SK-N-SH (cell line): ENCODE results near the gene TLE6. TPM values are rescaled to one million over a fixed set of nuclear protein-coding genes. Genes with fewer than 3 reads are reported as not detected.

Source experiments
- CTCF ChIA-PET: fragments of 300-600, 350-600 bp; formaldehyde crosslinking; extraction: SDS; loops from one replicate; lab custom pipeline; 2021; lab: Yijun Ruan, JAX
- POLR2A ChIA-PET: fragments of 350-600 bp; sonication (Branson Sonifier 250); formaldehyde crosslinking; extraction: SDS; loops from one replicate; lab custom pipeline; 2020; ENCODE audit warnings: antibody characterized with exemption, inconsistent platforms; lab: Yijun Ruan, JAX
- DNase-seq: peaks from one replicate; pipeline ENCODE4 v3.0.0; 2012
- H2AFZ ChIP-seq: fragments of 200-600 bp; sonication (generic); 2 replicates; pipeline ENCODE4 v1.8.1; 2016; ENCODE audit warnings: antibody characterized with exemption, mild to moderate bottlenecking, low read depth
- H3F3A ChIP-seq: fragments of 200-600 bp; sonication (generic); replicated peaks from 2 replicates; pipeline ENCODE3; 2016; ENCODE audit warnings: antibody characterized with exemption, mild to moderate bottlenecking; ENCODE audit not compliant: insufficient read depth
- H3K27ac ChIP-seq, 2 experiments: fragments of 200-500 bp in 1 of 2; fragments of 200-600 bp in 1 of 2; sonication (Bioruptor generic) in 1 of 2; sonication (generic), shearing (Covaris generic) in 1 of 2; 2 replicates each; pipeline versions ENCODE4 v1.5.1 to v1.6.1; 2014 to 2016; ENCODE audit warnings: low read depth in 2 of 2, inconsistent platforms in 1 of 2, low read length in 1 of 2, mild to moderate bottlenecking in 1 of 2, mixed read lengths in 1 of 2
- H3K27me3 ChIP-seq: fragments of 200-600 bp; sonication (generic), shearing (Covaris generic); 2 replicates; pipeline ENCODE4 v1.6.1; 2016; ENCODE audit warnings: mixed run types; ENCODE audit not compliant: insufficient read depth
- H3K36me3 ChIP-seq, 2 experiments: fragments of 200-500 bp in 1 of 2; fragments of 200-600 bp in 1 of 2; sonication (Bioruptor generic) in 1 of 2; sonication (generic) in 1 of 2; replicated peaks in 1 of 2; 2 replicates each; pipeline versions ENCODE3 to v1.5.1; 2014 to 2016; ENCODE audit warnings: low read length in 1 of 2, mild to moderate bottlenecking in 1 of 2; ENCODE audit not compliant: insufficient read depth in 2 of 2, control insufficient read depth in 1 of 2
- H3K4me1 ChIP-seq, 2 experiments: fragments of 200-500 bp in 1 of 2; fragments of 200-600 bp in 1 of 2; sonication (Bioruptor generic) in 1 of 2; sonication (generic), shearing (Covaris generic) in 1 of 2; 2 replicates each; pipeline versions ENCODE4 v1.5.1 to v1.6.1; 2014 to 2016; ENCODE audit warnings: low read depth in 1 of 2, low read length in 1 of 2, mixed run types in 1 of 2; ENCODE audit not compliant: insufficient read depth in 2 of 2, control insufficient read depth in 1 of 2
- H3K4me2 ChIP-seq: fragments of 200-600 bp; sonication (generic), shearing (Covaris generic); 2 replicates; pipeline ENCODE4 v1.6.1; 2017; ENCODE audit warnings: mixed run types
- H3K4me3 ChIP-seq, 2 experiments: fragments of 200-500 bp in 1 of 2; fragments of 200-600 bp in 1 of 2; sonication (Bioruptor generic) in 1 of 2; sonication (generic), shearing (Covaris generic) in 1 of 2; 2 replicates each; pipeline versions ENCODE4 v1.5.1 to v1.8.1; 2014 to 2016; ENCODE audit warnings: low read depth in 2 of 2, inconsistent platforms in 1 of 2, low read length in 1 of 2, mild to moderate bottlenecking in 1 of 2, mixed read lengths in 1 of 2, moderate library complexity in 1 of 2
- H3K79me2 ChIP-seq: fragments of 200-600 bp; sonication (generic); 2 replicates; pipeline ENCODE4 v1.8.1; 2017; ENCODE audit warnings: mild to moderate bottlenecking; ENCODE audit not compliant: insufficient read depth
- H3K9ac ChIP-seq: fragments of 200-600 bp; sonication (generic); 2 replicates; pipeline ENCODE4 v1.6.1; 2017; ENCODE audit warnings: mixed run types
- H3K9me2 ChIP-seq: fragments of 200-600 bp; sonication (generic); 2 replicates; pipeline ENCODE4 v1.6.1; 2017; ENCODE audit warnings: mixed run types
- H3K9me3 ChIP-seq: fragments of 200-600 bp; sonication (generic); 2 replicates; pipeline ENCODE4 v1.6.1; 2017; ENCODE audit warnings: mixed run types, mild to moderate bottlenecking, moderate library complexity
- H4K20me1 ChIP-seq: fragments of 200-600 bp; sonication (generic); 2 replicates; pipeline ENCODE4 v1.6.1; 2017; ENCODE audit warnings: mild to moderate bottlenecking, mixed run types; ENCODE audit not compliant: insufficient read depth
- CHD2 ChIP-seq: fragments of 150-350 bp; IDR thresholded peaks from 2 replicates; pipeline ENCODE4 v1.6.1; 2018; ENCODE audit warnings: low read length; ENCODE audit not compliant: partially characterized antibody
- EP300 ChIP-seq, 2 experiments: IDR thresholded peaks; 2 replicates each; pipeline versions ENCODE4 v1.4.0 to v1.6.1; 2012; ENCODE audit warnings: borderline replicate concordance in 1 of 2, low read depth in 1 of 2, low read length in 1 of 2
- FOXM1 ChIP-seq: IDR thresholded peaks from 2 replicates; pipeline ENCODE4 v1.4.0; 2012; ENCODE audit warnings: low read depth, mild to moderate bottlenecking
- GABPA ChIP-seq: IDR thresholded peaks from 2 replicates; pipeline ENCODE4 v1.4.0; 2012; ENCODE audit warnings: low read depth, mild to moderate bottlenecking
- MXI1 ChIP-seq: IDR thresholded peaks from 2 replicates; pipeline ENCODE4 v1.6.1; 2012; ENCODE audit warnings: mild to moderate bottlenecking, low read depth, low read length, improper control_type of control experiment
- NRF1 ChIP-seq: IDR thresholded peaks from 2 replicates; pipeline ENCODE4 v1.6.1; 2012; ENCODE audit warnings: low read depth, mild to moderate bottlenecking, low read length
- POLR2AphosphoS5 ChIP-seq: IDR thresholded peaks from 2 replicates; pipeline ENCODE4 v1.6.1; 2012; ENCODE audit warnings: low read depth, low read length
- RAD21 ChIP-seq: IDR thresholded peaks from 2 replicates; pipeline ENCODE4 v1.6.1; 2012; ENCODE audit warnings: mild to moderate bottlenecking, low read length
- RCOR1 ChIP-seq: fragments of 150-350 bp; IDR thresholded peaks from 2 replicates; pipeline ENCODE4 v1.6.1; 2017; ENCODE audit warnings: antibody characterized with exemption, low read length
- RFX5 ChIP-seq: IDR thresholded peaks from 2 replicates; pipeline ENCODE4 v1.6.1; 2012; ENCODE audit warnings: mild to moderate bottlenecking, improper control_type of control experiment, low read length
- TCF12 ChIP-seq: IDR thresholded peaks from 2 replicates; pipeline ENCODE4 v1.4.0; 2012
- WGBS: methylation state at CpG from one replicate; pipeline ENCODE4 v1.1.6; 2017; ENCODE audit warnings: low lambda C conversion rate; 5-methylcytosine and 5-hydroxymethylcytosine counted together
- polyA plus RNA-seq, 3 experiments: library from polyadenylated mRNA; depleted of rRNA; stranded (reverse); fragments of >200 nt; gene quantifications; 2 replicates each; pipeline ENCODE4 v1.2.3, GENCODE V29; 2012
- TF ChIP-seq, protein P1 (sequence below): fragments of 150-350 bp; IDR thresholded peaks from 2 replicates; pipeline ENCODE4 v1.6.1; 2017; ENCODE audit warnings: antibody characterized with exemption, low read length, low read depth, borderline replicate concordance
- TF ChIP-seq, protein P2 (sequence below): IDR thresholded peaks from 2 replicates; pipeline ENCODE4 v1.4.0; 2012; ENCODE audit warnings: low read depth
- TF ChIP-seq, protein P3 (sequence below): IDR thresholded peaks from 2 replicates; pipeline ENCODE4 v1.6.1; 2012; ENCODE audit warnings: mild to moderate bottlenecking, low read depth, low read length, moderate library complexity
- TF ChIP-seq, protein P4 (sequence below): IDR thresholded peaks from 2 replicates; pipeline ENCODE4; 2012

TLE6 gene
- polyA plus RNA-seq, 1 of the 3 experiments (the other 2 are of a cell fraction) = 3.3 TPM

DNA sequence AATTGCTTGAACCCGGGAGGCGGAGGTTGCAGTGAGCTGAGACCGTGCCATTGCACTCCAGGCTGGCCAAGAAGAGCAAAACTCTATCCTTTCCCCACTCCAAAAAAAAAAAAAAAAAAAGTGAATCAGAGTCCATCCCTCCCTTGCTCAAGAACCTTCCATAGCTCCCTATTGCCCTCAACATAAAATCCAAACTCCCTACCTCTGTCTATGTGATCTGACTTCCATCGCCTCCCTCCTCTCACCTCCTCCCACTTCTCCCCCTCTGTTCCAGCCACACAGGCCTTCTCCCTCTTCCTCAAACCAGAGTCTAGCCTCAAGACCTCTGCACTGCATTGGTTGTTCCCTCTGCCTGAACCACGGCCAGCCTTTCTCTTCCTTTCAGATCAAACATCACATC lies 61.8 kb downstream of the TLE6 start:
- DNase-seq = no peak
- Histone ChIP-seq H3K9ac (no peak overlapping the region), H3K9me3 (no peaks in the 10 kb centered on the region), H3K9me2 (no peaks in the 10 kb centered on the region), H3K4me3 (no peak overlapping the region), H3K36me3 (no peaks in the 10 kb centered on the region), H3K27ac (no peak overlapping the region), H2AFZ (no peak overlapping the region), H3K4me2 (no peak overlapping the region), H3K79me2 (no peaks in the 10 kb centered on the region), H3K4me1 (peaks cover 0 to 14% of the 10 kb centered on the region in 2 experiments; a peak in 1 of 4 replicates), H4K20me1 (no peaks in the 10 kb centered on the region), H3K27me3 (no peaks in the 10 kb centered on the region), H3F3A (peaks cover 9% of the 10 kb centered on the region)
- no peak for TF ChIP-seq CHD2
- TF ChIP-seq, protein P1, sequence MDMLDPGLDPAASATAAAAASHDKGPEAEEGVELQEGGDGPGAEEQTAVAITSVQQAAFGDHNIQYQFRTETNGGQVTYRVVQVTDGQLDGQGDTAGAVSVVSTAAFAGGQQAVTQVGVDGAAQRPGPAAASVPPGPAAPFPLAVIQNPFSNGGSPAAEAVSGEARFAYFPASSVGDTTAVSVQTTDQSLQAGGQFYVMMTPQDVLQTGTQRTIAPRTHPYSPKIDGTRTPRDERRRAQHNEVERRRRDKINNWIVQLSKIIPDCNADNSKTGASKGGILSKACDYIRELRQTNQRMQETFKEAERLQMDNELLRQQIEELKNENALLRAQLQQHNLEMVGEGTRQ = no peak
- TF ChIP-seq, protein P2, sequence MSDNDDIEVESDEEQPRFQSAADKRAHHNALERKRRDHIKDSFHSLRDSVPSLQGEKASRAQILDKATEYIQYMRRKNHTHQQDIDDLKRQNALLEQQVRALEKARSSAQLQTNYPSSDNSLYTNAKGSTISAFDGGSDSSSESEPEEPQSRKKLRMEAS = no peak
- no peak for TF ChIP-seq POLR2AphosphoS5
- TF ChIP-seq GABPA = no peak
- TF ChIP-seq RAD21 = no peak
- TF ChIP-seq TCF12 = no peak
- no peak for TF ChIP-seq FOXM1
- TF ChIP-seq RFX5 = no peak
- no peak for TF ChIP-seq EP300 (IDR thresholded peaks at IDR 0.05; ENCODE audit: borderline replicate concordance in 1 of 2, low read depth in 1 of 2, low read length in 1 of 2)
- no peak for TF ChIP-seq NRF1
- TF ChIP-seq, protein P3, sequence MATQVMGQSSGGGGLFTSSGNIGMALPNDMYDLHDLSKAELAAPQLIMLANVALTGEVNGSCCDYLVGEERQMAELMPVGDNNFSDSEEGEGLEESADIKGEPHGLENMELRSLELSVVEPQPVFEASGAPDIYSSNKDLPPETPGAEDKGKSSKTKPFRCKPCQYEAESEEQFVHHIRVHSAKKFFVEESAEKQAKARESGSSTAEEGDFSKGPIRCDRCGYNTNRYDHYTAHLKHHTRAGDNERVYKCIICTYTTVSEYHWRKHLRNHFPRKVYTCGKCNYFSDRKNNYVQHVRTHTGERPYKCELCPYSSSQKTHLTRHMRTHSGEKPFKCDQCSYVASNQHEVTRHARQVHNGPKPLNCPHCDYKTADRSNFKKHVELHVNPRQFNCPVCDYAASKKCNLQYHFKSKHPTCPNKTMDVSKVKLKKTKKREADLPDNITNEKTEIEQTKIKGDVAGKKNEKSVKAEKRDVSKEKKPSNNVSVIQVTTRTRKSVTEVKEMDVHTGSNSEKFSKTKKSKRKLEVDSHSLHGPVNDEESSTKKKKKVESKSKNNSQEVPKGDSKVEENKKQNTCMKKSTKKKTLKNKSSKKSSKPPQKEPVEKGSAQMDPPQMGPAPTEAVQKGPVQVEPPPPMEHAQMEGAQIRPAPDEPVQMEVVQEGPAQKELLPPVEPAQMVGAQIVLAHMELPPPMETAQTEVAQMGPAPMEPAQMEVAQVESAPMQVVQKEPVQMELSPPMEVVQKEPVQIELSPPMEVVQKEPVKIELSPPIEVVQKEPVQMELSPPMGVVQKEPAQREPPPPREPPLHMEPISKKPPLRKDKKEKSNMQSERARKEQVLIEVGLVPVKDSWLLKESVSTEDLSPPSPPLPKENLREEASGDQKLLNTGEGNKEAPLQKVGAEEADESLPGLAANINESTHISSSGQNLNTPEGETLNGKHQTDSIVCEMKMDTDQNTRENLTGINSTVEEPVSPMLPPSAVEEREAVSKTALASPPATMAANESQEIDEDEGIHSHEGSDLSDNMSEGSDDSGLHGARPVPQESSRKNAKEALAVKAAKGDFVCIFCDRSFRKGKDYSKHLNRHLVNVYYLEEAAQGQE = no peak
- no peak for TF ChIP-seq RCOR1
- no peak for TF ChIP-seq MXI1
- TF ChIP-seq, protein P4, sequence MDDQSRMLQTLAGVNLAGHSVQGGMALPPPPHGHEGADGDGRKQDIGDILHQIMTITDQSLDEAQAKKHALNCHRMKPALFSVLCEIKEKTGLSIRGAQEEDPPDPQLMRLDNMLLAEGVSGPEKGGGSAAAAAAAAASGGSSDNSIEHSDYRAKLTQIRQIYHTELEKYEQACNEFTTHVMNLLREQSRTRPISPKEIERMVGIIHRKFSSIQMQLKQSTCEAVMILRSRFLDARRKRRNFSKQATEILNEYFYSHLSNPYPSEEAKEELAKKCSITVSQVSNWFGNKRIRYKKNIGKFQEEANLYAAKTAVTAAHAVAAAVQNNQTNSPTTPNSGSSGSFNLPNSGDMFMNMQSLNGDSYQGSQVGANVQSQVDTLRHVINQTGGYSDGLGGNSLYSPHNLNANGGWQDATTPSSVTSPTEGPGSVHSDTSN = no peak
- WGBS = 60% methylated on average over 5 of the region's 5 CpGs
- POLR2A ChIA-PET = no interaction called here
- CTCF ChIA-PET = interaction anchor here (0.6 to 1.7 kb wide), 5 partner anchors 9 to 69 kb away, joined by 3 to 6 read pairs (median 3); no protein-coding TSS in a partner anchor
